Measurements from ENCODE around the gene BZW2. TPM values are rescaled to one million over a fixed set of nuclear protein-coding genes. Genes with fewer than 3 reads are reported as not detected.

Gene BZW2
- polyA plus RNA-seq, 1 donor (not counting 4 experiments of a cell fraction or from before 2014, with no cell fraction given) = 65.7 TPM

DNA sequence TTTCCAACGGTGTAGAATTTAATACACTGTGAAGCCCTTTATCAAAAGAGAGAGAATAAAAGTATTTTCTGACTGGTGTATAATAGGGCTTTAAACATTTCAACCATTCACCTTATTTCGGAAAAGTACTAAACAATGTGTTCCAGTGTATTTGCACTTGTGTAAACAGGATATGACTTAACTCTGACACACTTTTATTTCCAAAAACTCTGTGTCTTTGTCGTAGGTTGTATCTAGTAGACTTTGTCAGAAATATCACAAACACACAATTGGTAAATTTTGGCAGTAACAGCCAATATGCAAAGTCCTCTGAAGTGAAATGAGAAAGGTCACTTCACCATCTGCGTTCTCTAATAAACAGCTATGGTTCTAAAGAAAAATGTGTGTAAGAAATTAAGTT, 97.3 kb downstream of the BZW2 start:
- H3K4me3 ChIP-seq (ENCODE audit: control insufficient read depth in 2 of 3, extremely low read depth in 1 of 3, insufficient read depth in 2 of 3, low read depth in 1 of 3, low read length in 3 of 3) = no peak overlapping the region
- H3K9ac ChIP-seq (ENCODE audit: control insufficient read depth, extremely low read depth, insufficient read depth, low read length) = no peak overlapping the region
- no peak overlapping the region for H3K4me2 ChIP-seq (ENCODE audit: control insufficient read depth, extremely low read depth, insufficient read depth, low read depth, low read length)
- dilution Hi-C loops (cut with MboI; ENCODE audit: extremely low pct_ligation_motif_present, low sequenced_read_pairs) = no loop called here
- H2AFZ ChIP-seq (ENCODE audit: control insufficient read depth, low read length) = no peak overlapping the region
- no peaks in the 10 kb centered on the region for H3K27me3 ChIP-seq (ENCODE audit: control insufficient read depth, extremely low read depth, insufficient read depth, low read length)
- no peak for DNase-seq (ENCODE audit: low read depth, low spot score)
- no peaks in the 10 kb centered on the region for H4K20me1 ChIP-seq (ENCODE audit: control insufficient read depth, extremely low read depth, insufficient read depth, low read length)
- no peaks in the 10 kb centered on the region for H3K36me3 ChIP-seq (ENCODE audit: control insufficient read depth in 2 of 2, extremely low read depth in 1 of 2, insufficient read depth in 2 of 2, low read length in 2 of 2)
- no peak for FAIRE-seq
- no peaks in the 10 kb centered on the region for H3K79me2 ChIP-seq (ENCODE audit: control insufficient read depth, insufficient read depth, low read length)
- no peak for TF ChIP-seq EZH2 (IDR thresholded peaks at IDR 0.05; ENCODE audit: low read length)
- TF ChIP-seq, protein P1, sequence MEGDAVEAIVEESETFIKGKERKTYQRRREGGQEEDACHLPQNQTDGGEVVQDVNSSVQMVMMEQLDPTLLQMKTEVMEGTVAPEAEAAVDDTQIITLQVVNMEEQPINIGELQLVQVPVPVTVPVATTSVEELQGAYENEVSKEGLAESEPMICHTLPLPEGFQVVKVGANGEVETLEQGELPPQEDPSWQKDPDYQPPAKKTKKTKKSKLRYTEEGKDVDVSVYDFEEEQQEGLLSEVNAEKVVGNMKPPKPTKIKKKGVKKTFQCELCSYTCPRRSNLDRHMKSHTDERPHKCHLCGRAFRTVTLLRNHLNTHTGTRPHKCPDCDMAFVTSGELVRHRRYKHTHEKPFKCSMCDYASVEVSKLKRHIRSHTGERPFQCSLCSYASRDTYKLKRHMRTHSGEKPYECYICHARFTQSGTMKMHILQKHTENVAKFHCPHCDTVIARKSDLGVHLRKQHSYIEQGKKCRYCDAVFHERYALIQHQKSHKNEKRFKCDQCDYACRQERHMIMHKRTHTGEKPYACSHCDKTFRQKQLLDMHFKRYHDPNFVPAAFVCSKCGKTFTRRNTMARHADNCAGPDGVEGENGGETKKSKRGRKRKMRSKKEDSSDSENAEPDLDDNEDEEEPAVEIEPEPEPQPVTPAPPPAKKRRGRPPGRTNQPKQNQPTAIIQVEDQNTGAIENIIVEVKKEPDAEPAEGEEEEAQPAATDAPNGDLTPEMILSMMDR (optimal IDR thresholded peaks at IDR 0.05 in 1 of 3, IDR thresholded peaks at IDR 0.05 in 1 of 3, conservative IDR thresholded peaks at IDR 0.05 in 1 of 3; ENCODE audit: extremely low read depth in 1 of 3, insufficient read depth in 2 of 3, low read length in 3 of 3) = no peak
- H3K9me3 ChIP-seq (ENCODE audit: control insufficient read depth, low read depth, low read length) = no peaks in the 10 kb centered on the region
- H3K27ac ChIP-seq (ENCODE audit: control insufficient read depth, insufficient read depth, low read length) = no peak overlapping the region
- no peaks in the 10 kb centered on the region for H3K9me1 ChIP-seq (ENCODE audit: control insufficient read depth, extremely low read depth, insufficient read depth, low read length)
- peaks cover 16% of the 10 kb centered on the region for H3K4me1 ChIP-seq (ENCODE audit: control insufficient read depth, extremely low read depth, insufficient read depth, low read length)

DNA sequence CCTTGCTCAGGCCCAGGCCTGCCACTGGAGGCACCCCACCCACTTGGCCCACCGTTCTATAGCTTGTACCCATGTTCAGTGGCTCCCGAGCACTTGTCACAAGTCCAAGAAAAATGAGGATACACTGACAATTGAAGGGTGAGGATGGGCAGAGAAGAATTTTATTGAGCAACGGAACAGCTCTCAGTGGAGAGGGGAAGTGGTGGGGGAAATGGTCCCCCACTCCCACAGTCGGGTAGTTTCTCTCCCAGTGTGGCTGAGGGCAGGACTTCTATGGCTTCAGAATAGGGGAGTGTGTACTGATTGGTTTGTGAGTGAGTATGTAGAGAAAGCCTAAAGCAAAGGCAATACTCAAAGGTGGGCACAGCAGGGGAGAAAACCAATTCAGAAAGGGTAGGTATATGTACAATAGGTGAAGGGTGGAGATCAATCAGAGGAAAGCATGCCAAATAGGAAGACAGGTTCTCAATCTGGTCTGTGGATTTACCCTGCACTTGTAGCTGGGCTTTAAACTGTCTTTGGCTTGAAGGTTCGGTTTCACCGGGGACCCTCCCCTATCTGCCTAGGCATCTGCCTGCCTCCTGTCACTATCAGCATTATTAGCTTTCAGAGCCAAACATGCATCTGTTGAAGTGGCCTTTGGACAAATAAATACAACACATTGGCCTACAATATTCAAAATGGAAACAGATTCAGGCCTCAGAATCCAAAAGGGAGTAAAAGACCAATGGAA, 98.7 kb downstream of the BZW2 start:
- Histone ChIP-seq H3K4me1 (ENCODE audit: control insufficient read depth, extremely low read depth, insufficient read depth, low read length) (peaks cover 16% of the 10 kb centered on the region), H3K27ac (ENCODE audit: control insufficient read depth, insufficient read depth, low read length) (no peak overlapping the region), H3K4me2 (ENCODE audit: control insufficient read depth, extremely low read depth, insufficient read depth, low read depth, low read length) (no peak overlapping the region), H3K27me3 (ENCODE audit: control insufficient read depth, extremely low read depth, insufficient read depth, low read length) (no peaks in the 10 kb centered on the region), H2AFZ (ENCODE audit: control insufficient read depth, low read length) (no peak overlapping the region), H3K9ac (ENCODE audit: control insufficient read depth, extremely low read depth, insufficient read depth, low read length) (no peak overlapping the region), H3K9me3 (ENCODE audit: control insufficient read depth, low read depth, low read length) (no peaks in the 10 kb centered on the region), H3K9me1 (ENCODE audit: control insufficient read depth, extremely low read depth, insufficient read depth, low read length) (no peaks in the 10 kb centered on the region), H4K20me1 (ENCODE audit: control insufficient read depth, extremely low read depth, insufficient read depth, low read length) (no peaks in the 10 kb centered on the region), H3K36me3 (ENCODE audit: control insufficient read depth in 2 of 2, extremely low read depth in 1 of 2, insufficient read depth in 2 of 2, low read length in 2 of 2) (no peaks in the 10 kb centered on the region), H3K4me3 (ENCODE audit: control insufficient read depth in 2 of 3, extremely low read depth in 1 of 3, insufficient read depth in 2 of 3, low read depth in 1 of 3, low read length in 3 of 3) (no peak overlapping the region), H3K79me2 (ENCODE audit: control insufficient read depth, insufficient read depth, low read length) (no peaks in the 10 kb centered on the region)
- FAIRE-seq (no peak), DNase-seq (ENCODE audit: low read depth, low spot score) (no peak)
- TF ChIP-seq, protein P1 (optimal IDR thresholded peaks at IDR 0.05 in 1 of 3, IDR thresholded peaks at IDR 0.05 in 1 of 3, conservative IDR thresholded peaks at IDR 0.05 in 1 of 3; ENCODE audit: extremely low read depth in 1 of 3, insufficient read depth in 2 of 3, low read length in 3 of 3) = no peak
- no peak for TF ChIP-seq EZH2 (IDR thresholded peaks at IDR 0.05; ENCODE audit: low read length)
- dilution Hi-C loops (cut with MboI; ENCODE audit: extremely low pct_ligation_motif_present, low sequenced_read_pairs) = no loop called here
